ENCODE measurements around the gene TMEM183A. TPM values are rescaled to one million over a fixed set of nuclear protein-coding genes. Genes with fewer than 3 reads are reported as not detected.

Gene TMEM183A
- total and polyA plus RNA-seq, 10 of the 15 experiments (the other 5 are each of a cell fraction or from before 2014, with no cell fraction given): 12.3 to 103 (median 66.3) TPM

DNA sequence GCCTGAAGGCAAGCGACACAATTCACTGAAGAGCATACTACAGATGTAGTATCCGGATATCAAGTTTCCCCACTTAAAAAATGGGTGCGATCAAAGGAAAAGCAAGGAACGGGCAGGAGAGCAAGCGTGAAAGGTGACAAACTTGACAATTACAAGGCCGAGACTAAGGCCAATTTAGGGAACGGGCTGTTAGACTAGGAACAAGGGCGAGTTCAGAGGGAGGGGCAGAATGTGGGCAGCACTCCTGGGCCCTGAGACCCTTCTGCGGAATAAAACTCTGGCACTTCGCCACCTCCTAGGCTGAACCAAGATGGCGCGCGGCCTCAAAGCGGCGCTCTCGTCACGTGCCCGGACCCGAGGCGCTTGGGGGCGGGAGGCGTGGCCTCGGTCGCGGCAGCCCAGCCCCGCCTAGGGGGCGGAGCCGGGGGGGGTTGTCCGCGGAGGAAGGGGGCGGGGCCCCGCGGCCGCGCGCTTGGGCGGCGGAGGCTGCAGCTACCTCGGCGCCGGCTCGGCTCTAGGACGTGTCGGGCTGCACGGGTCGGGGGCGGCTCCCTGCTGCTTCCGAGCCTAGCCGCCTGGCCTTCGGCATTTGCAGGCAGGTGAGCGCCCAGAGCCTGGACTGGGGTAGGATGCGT, 19.0 kb downstream of the TMEM183A start, which contains the start of gene PPFIA4 (continued):
- TF ChIP-seq, protein P1, sequence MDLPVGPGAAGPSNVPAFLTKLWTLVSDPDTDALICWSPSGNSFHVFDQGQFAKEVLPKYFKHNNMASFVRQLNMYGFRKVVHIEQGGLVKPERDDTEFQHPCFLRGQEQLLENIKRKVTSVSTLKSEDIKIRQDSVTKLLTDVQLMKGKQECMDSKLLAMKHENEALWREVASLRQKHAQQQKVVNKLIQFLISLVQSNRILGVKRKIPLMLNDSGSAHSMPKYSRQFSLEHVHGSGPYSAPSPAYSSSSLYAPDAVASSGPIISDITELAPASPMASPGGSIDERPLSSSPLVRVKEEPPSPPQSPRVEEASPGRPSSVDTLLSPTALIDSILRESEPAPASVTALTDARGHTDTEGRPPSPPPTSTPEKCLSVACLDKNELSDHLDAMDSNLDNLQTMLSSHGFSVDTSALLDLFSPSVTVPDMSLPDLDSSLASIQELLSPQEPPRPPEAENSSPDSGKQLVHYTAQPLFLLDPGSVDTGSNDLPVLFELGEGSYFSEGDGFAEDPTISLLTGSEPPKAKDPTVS (IDR thresholded peaks at IDR 0.05; ENCODE audit: low read depth, low read length): no peak
- TF ChIP-seq RB1 (IDR thresholded peaks at IDR 0.05; ENCODE audit: borderline replicate concordance): peak; percentile 45; the same call in 1 of the 2 replicates
- TF ChIP-seq IRF5 (IDR thresholded peaks at IDR 0.05; ENCODE audit: borderline replicate concordance): no peak
- TF ChIP-seq FOS (IDR thresholded peaks at IDR 0.05; ENCODE audit: borderline replicate concordance, extremely low read depth, insufficient read length): no peak
- no peak for TF ChIP-seq CBX5 (IDR thresholded peaks at IDR 0.05; ENCODE audit: low read depth)
- TF ChIP-seq NRF1 (conservative IDR thresholded peaks at IDR 0.05; ENCODE audit: low read depth, low read length): no peak
- TF ChIP-seq SMC3 (IDR thresholded peaks at IDR 0.05; ENCODE audit: borderline replicate concordance, low read length): no peak
- no peak for TF ChIP-seq CHD2 (IDR thresholded peaks at IDR 0.05; ENCODE audit: borderline replicate concordance, low read depth, low read length)
- no peak for TF ChIP-seq MYB (IDR thresholded peaks at IDR 0.05; ENCODE audit: borderline replicate concordance, low read depth, low read length)
- TF ChIP-seq NR2F1 (conservative IDR thresholded peaks at IDR 0.05): no peak; the same call in 1 of the 2 replicates
- no peak for TF ChIP-seq TBL1XR1 (IDR thresholded peaks at IDR 0.05; ENCODE audit: low read depth, low read length)
- TF ChIP-seq HCFC1 (IDR thresholded peaks at IDR 0.05; ENCODE audit: low read length): peak; percentile 31; the same call in 1 of the 2 replicates
- TF ChIP-seq JUNB (IDR thresholded peaks at IDR 0.05): no peak
- no peak for TF ChIP-seq TCF3 (IDR thresholded peaks at IDR 0.05; ENCODE audit: borderline replicate concordance, insufficient read depth, low read depth, low read length)
- no peak for TF ChIP-seq WRNIP1 (IDR thresholded peaks at IDR 0.05; ENCODE audit: borderline replicate concordance, low read depth, low read length)
- no peak for TF ChIP-seq FOXM1 (IDR thresholded peaks at IDR 0.05; ENCODE audit: low read depth, low read length)
- no peak for TF ChIP-seq ESRRA (IDR thresholded peaks at IDR 0.05; ENCODE audit: low read length)
- no peak for TF ChIP-seq ZNF217 (IDR thresholded peaks at IDR 0.05)
- TF ChIP-seq, protein P2, sequence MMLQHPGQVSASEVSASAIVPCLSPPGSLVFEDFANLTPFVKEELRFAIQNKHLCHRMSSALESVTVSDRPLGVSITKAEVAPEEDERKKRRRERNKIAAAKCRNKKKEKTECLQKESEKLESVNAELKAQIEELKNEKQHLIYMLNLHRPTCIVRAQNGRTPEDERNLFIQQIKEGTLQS (IDR thresholded peaks at IDR 0.05; ENCODE audit: borderline replicate concordance, extremely low read depth, low read depth, low read length): peak; percentile 60; the same call in 1 of the 2 replicates
- no peak for TF ChIP-seq KAT2A (conservative IDR thresholded peaks at IDR 0.05; ENCODE audit: control insufficient read depth, low read depth, low read length)
- no peak for TF ChIP-seq NFXL1 (IDR thresholded peaks at IDR 0.05; ENCODE audit: borderline replicate concordance)
- no peak for TF ChIP-seq ZZZ3 (IDR thresholded peaks at IDR 0.05; ENCODE audit: control insufficient read depth, insufficient read length, low read depth)
- TF ChIP-seq NFYB (IDR thresholded peaks at IDR 0.05; ENCODE audit: insufficient read depth, low read depth, low read length): no peak
- no peak for TF ChIP-seq YBX1 (IDR thresholded peaks at IDR 0.05)
- TF ChIP-seq PAX5 (IDR thresholded peaks at IDR 0.05; ENCODE audit: borderline replicate concordance, low read depth, low read length): 0 out of 2 replicates have a peak, but pooled peaks have one; percentile 41
- TF ChIP-seq BRCA1 (IDR thresholded peaks at IDR 0.05; ENCODE audit: low read depth, low read length): no peak
- TF ChIP-seq SRF (IDR thresholded peaks at IDR 0.05; ENCODE audit: low read depth in 2 of 2, low read length in 2 of 2): no peak
- no peak; the same call in 1 of the 2 replicates for TF ChIP-seq NKRF (conservative IDR thresholded peaks at IDR 0.05)

All from GM12878 (cell line).